ENCODE measurements around the gene PRR36. TPM values are rescaled to one million over a fixed set of nuclear protein-coding genes. Genes with fewer than 3 reads are reported as not detected.
"Not testable (repeated sequence)": the region's sequence is repeated elsewhere in the genome, so short reads cannot be mapped to it uniquely, and the experiment has no call there.

Gene PRR36
- total RNA-seq, 5 donors from 2014 or later (not counting 1 experiment from before 2014, with no cell fraction given), result 0.28 to 0.85 (median 0.36) TPM

GRCh38 chr19:7895565-7895964 lies 21.4 kb upstream of the PRR36 start:
- H3K4me3 Mint-ChIP-seq, result no peak overlapping the region
- ChIA-PET CTCF (no interaction called here), POLR2A (no interaction called here)
- H3K4me1 Mint-ChIP-seq, result no peaks in the 10 kb centered on the region
- WGBS (ENCODE audit: insufficient coverage), result 90% methylated on average over 11 of the region's 13 CpGs
- DNase-seq (no peak), ATAC-seq (replicated peaks in 1 of 4) (no peak)
- no peaks in the 10 kb centered on the region for H3K36me3 Mint-ChIP-seq
- H3K27ac Mint-ChIP-seq, result no peak overlapping the region
- H3K36me3 ChIP-seq (ENCODE audit: control insufficient read depth in 2 of 2, extremely low read depth in 1 of 2, insufficient read depth in 1 of 2, low read length in 1 of 2), result no peaks in the 10 kb centered on the region
- peaks cover 2 to 67% of the 10 kb centered on the region in 2 experiments for H3K27me3 ChIP-seq (replicated peaks in 1 of 2; ENCODE audit: control insufficient read depth in 2 of 2, extremely low read depth in 1 of 2, insufficient read depth in 2 of 2, low read length in 1 of 2)
- no peaks in the 10 kb centered on the region for H3K9me3 ChIP-seq
- no peaks in the 10 kb centered on the region for H3K4me1 ChIP-seq (ENCODE audit: control insufficient read depth in 1 of 2, extremely low read depth in 1 of 2, insufficient read depth in 2 of 2, low read length in 2 of 2)
- peaks cover 4 to 20% of the 10 kb centered on the region in 2 donors for H3K27me3 Mint-ChIP-seq
- no peak overlapping the region for H3K4me3 ChIP-seq (ENCODE audit: control insufficient read depth in 1 of 2, extremely low read depth in 1 of 2, low read length in 1 of 2)
- H3K9me3 Mint-ChIP-seq, result no peaks in the 10 kb centered on the region
- H3K27ac ChIP-seq (ENCODE audit: low read length), result no peak overlapping the region

DNA sequence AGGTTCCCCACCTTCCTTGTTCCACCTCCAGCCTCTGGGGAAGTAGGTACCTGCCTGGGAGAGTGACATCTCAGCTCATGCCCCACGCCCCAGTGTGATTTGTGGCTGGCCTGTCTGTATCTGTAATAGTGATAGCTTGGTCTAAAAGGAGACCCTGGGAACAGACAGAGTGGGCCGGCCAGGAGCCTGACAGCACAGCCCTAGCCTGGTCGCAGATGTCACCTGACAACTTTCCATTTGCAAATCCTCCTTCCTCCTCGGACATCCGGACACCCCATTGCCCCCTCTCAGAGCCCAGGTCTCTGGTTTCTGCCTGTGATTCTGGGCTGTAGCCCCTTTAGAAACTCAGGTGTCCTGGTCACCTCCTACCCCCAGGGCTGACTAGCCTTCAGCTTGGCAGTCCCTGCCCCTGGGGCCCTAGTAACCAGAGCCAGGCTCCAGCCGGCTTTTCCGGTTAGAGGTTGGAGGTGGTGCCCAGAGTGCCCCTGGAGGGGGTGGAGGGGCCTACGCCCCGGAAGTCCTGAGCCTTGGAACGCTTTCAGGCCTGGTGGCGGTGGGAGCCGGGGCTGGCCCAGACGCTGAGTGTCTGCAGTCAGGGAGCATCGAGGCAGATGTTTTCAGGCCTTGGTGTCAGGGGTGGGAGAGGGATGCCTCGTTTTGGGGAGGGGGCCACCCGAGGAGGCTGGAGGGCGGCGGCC lies 20.6 kb upstream of the PRR36 start:
- 62% methylated on average over 15 of the region's 18 CpGs for WGBS (ENCODE audit: insufficient coverage)
- Mint-ChIP-seq H3K4me1 (no peaks in the 10 kb centered on the region), H3K27me3 (peaks cover 4 to 20% of the 10 kb centered on the region in 2 donors), H3K36me3 (no peaks in the 10 kb centered on the region), H3K4me3 (no peak overlapping the region), H3K9me3 (no peaks in the 10 kb centered on the region), H3K27ac (no peak overlapping the region)
- DNase-seq (no peak), ATAC-seq (replicated peaks in 1 of 4) (no peak)
- H3K9me3 ChIP-seq, result no peaks in the 10 kb centered on the region
- H3K4me1 ChIP-seq (ENCODE audit: control insufficient read depth in 1 of 2, extremely low read depth in 1 of 2, insufficient read depth in 2 of 2, low read length in 2 of 2), result no peaks in the 10 kb centered on the region
- no peak overlapping the region for H3K4me3 ChIP-seq (ENCODE audit: control insufficient read depth in 1 of 2, extremely low read depth in 1 of 2, low read length in 1 of 2)
- H3K27me3 ChIP-seq (replicated peaks in 1 of 2; ENCODE audit: control insufficient read depth in 2 of 2, extremely low read depth in 1 of 2, insufficient read depth in 2 of 2, low read length in 1 of 2), result peaks cover 2 to 64% of the 10 kb centered on the region in 2 experiments
- no peaks in the 10 kb centered on the region for H3K36me3 ChIP-seq (ENCODE audit: control insufficient read depth in 2 of 2, extremely low read depth in 1 of 2, insufficient read depth in 1 of 2, low read length in 1 of 2)
- no peak overlapping the region for H3K27ac ChIP-seq (ENCODE audit: low read length)
- POLR2A ChIA-PET, result interaction anchor here in 1 of 2 donors (0.5 kb wide), 1 partner anchor 54 kb away, joined by 3 read pairs; no protein-coding TSS in a partner anchor
- CTCF ChIA-PET, result no interaction called here

GRCh38 chr19:7893362-7894101 lies 19.3 kb upstream of the PRR36 start:
- CTCF ChIA-PET; ATAC-seq (replicated peaks in 1 of 4); POLR2A ChIA-PET; H3K4me1 Mint-ChIP-seq; H3K36me3 Mint-ChIP-seq; DNase-seq; H3K27ac Mint-ChIP-seq; H3K36me3 ChIP-seq (ENCODE audit: control insufficient read depth in 2 of 2, extremely low read depth in 1 of 2, insufficient read depth in 1 of 2, low read length in 1 of 2); H3K27ac ChIP-seq (ENCODE audit: low read length); H3K4me3 ChIP-seq (ENCODE audit: control insufficient read depth in 1 of 2, extremely low read depth in 1 of 2, low read length in 1 of 2); H3K4me1 ChIP-seq (ENCODE audit: control insufficient read depth in 1 of 2, extremely low read depth in 1 of 2, insufficient read depth in 2 of 2, low read length in 2 of 2); H3K9me3 Mint-ChIP-seq; H3K9me3 ChIP-seq; H3K4me3 Mint-ChIP-seq: not testable (repeated sequence)
- WGBS (ENCODE audit: insufficient coverage), result 64% methylated on average over 12 of the region's 18 CpGs
- peaks cover 4 to 66% of the 10 kb centered on the region in 2 experiments for H3K27me3 ChIP-seq (replicated peaks in 1 of 2; ENCODE audit: control insufficient read depth in 2 of 2, extremely low read depth in 1 of 2, insufficient read depth in 2 of 2, low read length in 1 of 2)
- H3K27me3 Mint-ChIP-seq, result peaks cover 4 to 28% of the 10 kb centered on the region in 2 donors

- no peak overlapping the region for H3K4me3 ChIP-seq (ENCODE audit: control insufficient read depth in 1 of 2, extremely low read depth in 1 of 2, low read length in 1 of 2)
- no peaks in the 10 kb centered on the region for H3K36me3 Mint-ChIP-seq
- no peaks in the 10 kb centered on the region for H3K9me3 Mint-ChIP-seq
- H3K9me3 ChIP-seq, result no peaks in the 10 kb centered on the region
- H3K27me3 Mint-ChIP-seq, result peaks cover 0 to 27% of the 10 kb centered on the region in 2 donors
- H3K4me3 Mint-ChIP-seq, result no peak overlapping the region
- H3K27ac ChIP-seq (ENCODE audit: low read length), result no peak overlapping the region
- no peak for ATAC-seq (replicated peaks in 1 of 4)
- ChIA-PET POLR2A (no interaction called here), CTCF (no interaction called here)
- no peaks in the 10 kb centered on the region for H3K36me3 ChIP-seq (ENCODE audit: control insufficient read depth in 2 of 2, extremely low read depth in 1 of 2, insufficient read depth in 1 of 2, low read length in 1 of 2)
- DNase-seq, result no peak
- peaks cover 2 to 6% of the 10 kb centered on the region in 2 experiments for H3K4me1 ChIP-seq (ENCODE audit: control insufficient read depth in 1 of 2, extremely low read depth in 1 of 2, insufficient read depth in 2 of 2, low read length in 2 of 2)
- peaks cover 0 to 3% (median 0%) of the 10 kb centered on the region in 3 donors for H3K4me1 Mint-ChIP-seq
- peaks cover 4 to 60% of the 10 kb centered on the region in 2 experiments for H3K27me3 ChIP-seq (replicated peaks in 1 of 2; ENCODE audit: control insufficient read depth in 2 of 2, extremely low read depth in 1 of 2, insufficient read depth in 2 of 2, low read length in 1 of 2)
- H3K27ac Mint-ChIP-seq, result no peak overlapping the region
- 77% methylated on average over 8 of the region's 8 CpGs for WGBS (ENCODE audit: insufficient coverage)
Observed at GRCh38 chr19:7888826-7889217, 14.6 kb upstream of the PRR36 start.

- H3K27me3 Mint-ChIP-seq, result peaks cover 0 to 25% of the 10 kb centered on the region in 2 donors
- WGBS (ENCODE audit: insufficient coverage), result 18% methylated on average over 42 of the region's 53 CpGs
- Histone ChIP-seq H3K4me3 (ENCODE audit: control insufficient read depth in 1 of 2, extremely low read depth in 1 of 2, low read length in 1 of 2) (no peak within 1 kb of the TSS), H3K27ac (ENCODE audit: low read length) (no peak within 1 kb of the TSS), H3K4me1 (ENCODE audit: control insufficient read depth in 1 of 2, extremely low read depth in 1 of 2, insufficient read depth in 2 of 2, low read length in 2 of 2) (peaks cover 2 to 6% of the 10 kb centered on the region in 2 experiments), H3K27me3 (replicated peaks in 1 of 2; ENCODE audit: control insufficient read depth in 2 of 2, extremely low read depth in 1 of 2, insufficient read depth in 2 of 2, low read length in 1 of 2) (peaks cover 4 to 54% of the 10 kb centered on the region in 2 experiments), H3K36me3 (ENCODE audit: control insufficient read depth in 2 of 2, extremely low read depth in 1 of 2, insufficient read depth in 1 of 2, low read length in 1 of 2) (no peaks in the 10 kb centered on the region), H3K9me3 (no peaks in the 10 kb centered on the region)
- H3K9me3 Mint-ChIP-seq, result no peaks in the 10 kb centered on the region
- ATAC-seq (replicated peaks in 1 of 4), result peak; percentile 73 to 83 (median 80)
- H3K27ac Mint-ChIP-seq, result no peak within 1 kb of the TSS
- no peak within 1 kb of the TSS for H3K4me3 Mint-ChIP-seq
- DNase-seq, result peak in 2 of 35 experiments; percentile 28 to 35
- peaks cover 0 to 3% (median 0%) of the 10 kb centered on the region in 3 donors for H3K4me1 Mint-ChIP-seq
- ChIA-PET POLR2A (no interaction called here), CTCF (no interaction called here)
- H3K36me3 Mint-ChIP-seq, result no peaks in the 10 kb centered on the region
Observed at GRCh38 chr19:7888145-7888825, 14.1 kb upstream of the PRR36 start, which contains the start of gene LRRC8E. TSS of gene LRRC8E (plus strand) at chr19:7888510. CDS start at chr19:7895604, 7,094 bp downstream.

GRCh38 chr19:7887408-7888144 lies 13.4 kb upstream of the PRR36 start:
- H3K27me3 Mint-ChIP-seq, result peaks cover 0 to 25% of the 10 kb centered on the region in 2 donors
- H3K27ac Mint-ChIP-seq, result no peak overlapping the region
- H3K9me3 ChIP-seq, result no peaks in the 10 kb centered on the region
- WGBS (ENCODE audit: insufficient coverage), result 66% methylated on average over 7 of the region's 16 CpGs
- H3K36me3 Mint-ChIP-seq, result no peaks in the 10 kb centered on the region
- ChIA-PET POLR2A (interaction anchor here in 1 of 2 donors (0.6 kb wide), 1 partner anchor 19 kb away, joined by 5 read pairs; no protein-coding TSS in a partner anchor), CTCF (interaction anchor here in 1 of 2 donors (0.6 kb wide), 1 partner anchor 25 kb away, joined by 4 read pairs; no protein-coding TSS in a partner anchor)
- no peak overlapping the region for H3K4me3 Mint-ChIP-seq
- peaks cover 4 to 48% of the 10 kb centered on the region in 2 experiments for H3K27me3 ChIP-seq (replicated peaks in 1 of 2; ENCODE audit: control insufficient read depth in 2 of 2, extremely low read depth in 1 of 2, insufficient read depth in 2 of 2, low read length in 1 of 2)
- no peak overlapping the region for H3K4me3 ChIP-seq (ENCODE audit: control insufficient read depth in 1 of 2, extremely low read depth in 1 of 2, low read length in 1 of 2)
- DNase-seq, result no peak
- ATAC-seq (replicated peaks in 1 of 4), result no peak
- no peak overlapping the region for H3K27ac ChIP-seq (ENCODE audit: low read length)
- no peaks in the 10 kb centered on the region for H3K36me3 ChIP-seq (ENCODE audit: control insufficient read depth in 2 of 2, extremely low read depth in 1 of 2, insufficient read depth in 1 of 2, low read length in 1 of 2)
- H3K9me3 Mint-ChIP-seq, result no peaks in the 10 kb centered on the region
- peaks cover 0 to 3% (median 0%) of the 10 kb centered on the region in 3 donors for H3K4me1 Mint-ChIP-seq
- peaks cover 2 to 6% of the 10 kb centered on the region in 2 experiments for H3K4me1 ChIP-seq (ENCODE audit: control insufficient read depth in 1 of 2, extremely low read depth in 1 of 2, insufficient read depth in 2 of 2, low read length in 2 of 2)

Measured in T-cell (primary cell).